HG03558 (cell line): ENCODE data around the gene SLC16A6.
"Not testable (repeated sequence)": the region's sequence is repeated elsewhere in the genome, so short reads cannot be mapped to it uniquely, and the experiment has no call there.

Experiments
- ATAC-seq: cut with Tn5 transposase; IDR thresholded peaks from one replicate; pipeline ENCODE4 v1.9.1; 2021; ENCODE audit warnings: moderate number of reproducible peaks; ENCODE audit not compliant: unreplicated experiment; ENCODE audit errors: extremely low read depth

Gene SLC16A6

GRCh38 chr17:68315930-68316329, 25.0 kb upstream of the SLC16A6 start:
- no peak for ATAC-seq

GRCh38 chr17:68314916-68315535, 24.1 kb upstream of the SLC16A6 start:
- no peak for ATAC-seq

GRCh38 chr17:68310152-68310551, 19.2 kb upstream of the SLC16A6 start:
- ATAC-seq, result no peak

- ATAC-seq, result not testable (repeated sequence)
These were observed 18.2 kb upstream of the SLC16A6 start for GRCh38 chr17:68309066-68309670.

GRCh38 chr17:68308486-68308885, 17.6 kb upstream of the SLC16A6 start:
- ATAC-seq, result not testable (repeated sequence)

GRCh38 chr17:68307443-68307842, 16.5 kb upstream of the SLC16A6 start:
- no peak for ATAC-seq

GRCh38 chr17:68306819-68307218, 15.9 kb upstream of the SLC16A6 start:
- ATAC-seq, result no peak

GRCh38 chr17:68305142-68305541, 14.2 kb upstream of the SLC16A6 start:
- ATAC-seq, result no peak

GRCh38 chr17:68304706-68305105, 13.8 kb upstream of the SLC16A6 start:
- ATAC-seq, result no peak

- ATAC-seq, result no peak
These were observed 11.7 kb upstream of the SLC16A6 start for GRCh38 chr17:68302666-68303065.

- ATAC-seq, result no peak
These were observed 11.2 kb upstream of the SLC16A6 start for GRCh38 chr17:68302066-68302564.

- ATAC-seq, result no peak
These were observed 10.6 kb upstream of the SLC16A6 start for GRCh38 chr17:68301438-68301959.

GRCh38 chr17:68299817-68300216, 8.9 kb upstream of the SLC16A6 start:
- ATAC-seq, result no peak

GRCh38 chr17:68298601-68299000, 7.7 kb upstream of the SLC16A6 start:
- no peak for ATAC-seq

GRCh38 chr17:68297195-68297594, 6.3 kb upstream of the SLC16A6 start:
- no peak for ATAC-seq

GRCh38 chr17:68296217-68297191, 5.6 kb upstream of the SLC16A6 start:
- no peak for ATAC-seq

- no peak for ATAC-seq
These were observed 4.2 kb upstream of the SLC16A6 start for GRCh38 chr17:68295086-68295485.

GRCh38 chr17:68294617-68295016, 3.7 kb upstream of the SLC16A6 start:
- ATAC-seq, result no peak

- no peak for ATAC-seq
These were observed 3.2 kb upstream of the SLC16A6 start for GRCh38 chr17:68294196-68294555.

- no peak for ATAC-seq
These were observed 2.7 kb upstream of the SLC16A6 start for GRCh38 chr17:68293490-68294195.
